Activated naive CD4-positive, alpha-beta T cell treated with anti-CD3 and anti-CD28 coated beads for 36 hours (primary cell): Measurements from ENCODE around the gene RNF208. TPM values are rescaled to one million over a fixed set of nuclear protein-coding genes. Genes with fewer than 3 reads are reported as not detected.
"Not testable (repeated sequence)": the region's sequence is repeated elsewhere in the genome, so short reads cannot be mapped to it uniquely, and the experiment has no call there.

Experiments
- CTCF ChIA-PET: fragments of 350-600 bp; sonication (Branson Sonifier 250); formaldehyde crosslinking; loops from one replicate; lab custom pipeline; 2021; ENCODE audit warnings: antibody characterized with exemption; lab: Charles Lee
- DNase-seq: peaks from one replicate; pipeline ENCODE4 v3.0.0-alpha.2; 2020
- H3K27ac Mint-ChIP-seq: one replicate; pipeline ENCODE4 v1.8.0; 2021; ENCODE audit warnings: mild to moderate bottlenecking, mixed read lengths
- H3K27me3 Mint-ChIP-seq: one replicate; pipeline ENCODE4 v1.8.0; 2021; ENCODE audit warnings: low read depth, mixed read lengths
- H3K36me3 Mint-ChIP-seq: one replicate; pipeline ENCODE4 v1.8.0; 2021; ENCODE audit warnings: low read depth, mixed read lengths
- H3K4me1 Mint-ChIP-seq: one replicate; pipeline ENCODE4 v1.8.0; 2021; ENCODE audit warnings: low read depth, mixed read lengths
- H3K4me3 Mint-ChIP-seq: one replicate; pipeline ENCODE4 v1.8.0; 2021; ENCODE audit warnings: mild to moderate bottlenecking, moderate library complexity, mixed read lengths
- H3K9me3 Mint-ChIP-seq: one replicate; pipeline ENCODE4 v1.8.0; 2021; ENCODE audit warnings: mixed read lengths
- intact Hi-C: fragments of 100-400 bp; cut with micrococcal nuclease; formaldehyde crosslinking; loops from one replicate; pipeline ENCODE4 v1.15.1; 2023
- total RNA-seq, 2 experiments: library from RNA; stranded (reverse); gene quantifications; one replicate each; pipeline ENCODE4 v1.2.3, GENCODE V29; 2021

The RNF208 gene
- total RNA-seq, 2 experiments from 2014 or later = 4.9 to 5.0 TPM

- DNase-seq = no peak
- Mint-ChIP-seq H3K27me3 (no peaks in the 10 kb centered on the region), H3K36me3 (peaks cover 24% of the 10 kb centered on the region), H3K9me3 (no peaks in the 10 kb centered on the region), H3K27ac (no peak overlapping the region), H3K4me3 (no peak overlapping the region), H3K4me1 (no peaks in the 10 kb centered on the region)
- intact Hi-C loops = no loop called here
- CTCF ChIA-PET = interaction anchor here (1.2 kb wide), 1 partner anchor 27 kb away, joined by 3 read pairs; no protein-coding TSS in a partner anchor
These were observed 41.5 kb upstream of the RNF208 start for GRCh38 chr9:137263506-137263905.

GRCh38 chr9:137262909-137263285 lies 40.9 kb upstream of the RNF208 start:
- H3K36me3 Mint-ChIP-seq = peaks cover 23% of the 10 kb centered on the region
- CTCF ChIA-PET = interaction anchor here (0.9 to 1.3 kb wide), 3 partner anchors 8 to 26 kb away, joined by 3 read pairs; no protein-coding TSS in a partner anchor
- no peaks in the 10 kb centered on the region for H3K9me3 Mint-ChIP-seq
- no peak overlapping the region for H3K4me3 Mint-ChIP-seq
- no peaks in the 10 kb centered on the region for H3K27me3 Mint-ChIP-seq
- no peak overlapping the region for H3K27ac Mint-ChIP-seq
- intact Hi-C loops = no loop called here
- no peak for DNase-seq
- no peaks in the 10 kb centered on the region for H3K4me1 Mint-ChIP-seq

GRCh38 chr9:137262173-137262908 lies 40.3 kb upstream of the RNF208 start:
- H3K36me3 Mint-ChIP-seq = peaks cover 18% of the 10 kb centered on the region
- H3K9me3 Mint-ChIP-seq, H3K27ac Mint-ChIP-seq, H3K4me3 Mint-ChIP-seq, intact Hi-C loops, H3K4me1 Mint-ChIP-seq, DNase-seq, H3K27me3 Mint-ChIP-seq: not testable (repeated sequence)
- CTCF ChIA-PET = interaction anchor here (0.9 to 1.3 kb wide), 2 partner anchors 9 to 10 kb away, joined by 3 read pairs; no protein-coding TSS in a partner anchor

DNA sequence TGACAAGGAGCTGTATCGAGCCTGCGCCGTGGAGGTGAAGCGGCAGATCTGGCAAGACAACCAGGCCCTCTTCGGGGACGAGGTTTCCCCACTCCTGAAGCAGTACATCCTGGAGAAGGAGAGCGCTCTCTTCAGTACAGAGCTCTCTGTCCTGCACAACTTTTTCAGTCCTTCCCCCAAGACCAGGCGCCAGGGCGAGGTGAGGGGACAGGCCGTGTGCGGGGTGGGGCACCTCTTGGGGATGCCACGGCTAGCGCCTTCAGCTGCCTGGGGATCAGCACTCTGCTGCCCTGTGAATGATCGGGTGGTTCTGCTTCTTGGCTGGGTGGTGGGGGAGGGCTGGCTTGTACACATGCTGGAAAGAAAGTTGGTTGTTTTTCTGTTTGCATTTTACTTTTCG lies 34.8 kb upstream of the RNF208 start:
- DNase-seq = no peak
- Mint-ChIP-seq H3K27ac (no peak overlapping the region), H3K27me3 (no peaks in the 10 kb centered on the region), H3K9me3 (no peaks in the 10 kb centered on the region), H3K4me1 (peaks cover 18% of the 10 kb centered on the region), H3K36me3 (peaks cover 12% of the 10 kb centered on the region), H3K4me3 (peak overlapping the region; percentile 85)
- CTCF ChIA-PET = interaction anchor here (0.7 to 3.1 kb wide), 3 partner anchors 20 to 161 kb away, joined by 3 to 13 read pairs (median 3); no protein-coding TSS in a partner anchor
- intact Hi-C loops = no loop called here

GRCh38 chr9:137256362-137256761 lies 34.3 kb upstream of the RNF208 start:
- no peaks in the 10 kb centered on the region for H3K9me3 Mint-ChIP-seq
- no peaks in the 10 kb centered on the region for H3K27me3 Mint-ChIP-seq
- H3K4me3 Mint-ChIP-seq = peak overlapping the region; percentile 85
- H3K4me1 Mint-ChIP-seq = peaks cover 18% of the 10 kb centered on the region
- intact Hi-C loops = no loop called here
- CTCF ChIA-PET = interaction anchor here (0.7 to 3.1 kb wide), 3 partner anchors 20 to 161 kb away, joined by 3 to 13 read pairs (median 3); no protein-coding TSS in a partner anchor
- no peak overlapping the region for H3K27ac Mint-ChIP-seq
- DNase-seq = no peak
- peaks cover 8% of the 10 kb centered on the region for H3K36me3 Mint-ChIP-seq

GRCh38 chr9:137255448-137256114 lies 33.5 kb upstream of the RNF208 start:
- CTCF ChIA-PET = interaction anchor here (1.0 to 3.1 kb wide), 3 partner anchors 19 to 221 kb away, joined by 3 to 13 read pairs (median 3); no protein-coding TSS in a partner anchor
- peak; percentile 42 for DNase-seq

DNA sequence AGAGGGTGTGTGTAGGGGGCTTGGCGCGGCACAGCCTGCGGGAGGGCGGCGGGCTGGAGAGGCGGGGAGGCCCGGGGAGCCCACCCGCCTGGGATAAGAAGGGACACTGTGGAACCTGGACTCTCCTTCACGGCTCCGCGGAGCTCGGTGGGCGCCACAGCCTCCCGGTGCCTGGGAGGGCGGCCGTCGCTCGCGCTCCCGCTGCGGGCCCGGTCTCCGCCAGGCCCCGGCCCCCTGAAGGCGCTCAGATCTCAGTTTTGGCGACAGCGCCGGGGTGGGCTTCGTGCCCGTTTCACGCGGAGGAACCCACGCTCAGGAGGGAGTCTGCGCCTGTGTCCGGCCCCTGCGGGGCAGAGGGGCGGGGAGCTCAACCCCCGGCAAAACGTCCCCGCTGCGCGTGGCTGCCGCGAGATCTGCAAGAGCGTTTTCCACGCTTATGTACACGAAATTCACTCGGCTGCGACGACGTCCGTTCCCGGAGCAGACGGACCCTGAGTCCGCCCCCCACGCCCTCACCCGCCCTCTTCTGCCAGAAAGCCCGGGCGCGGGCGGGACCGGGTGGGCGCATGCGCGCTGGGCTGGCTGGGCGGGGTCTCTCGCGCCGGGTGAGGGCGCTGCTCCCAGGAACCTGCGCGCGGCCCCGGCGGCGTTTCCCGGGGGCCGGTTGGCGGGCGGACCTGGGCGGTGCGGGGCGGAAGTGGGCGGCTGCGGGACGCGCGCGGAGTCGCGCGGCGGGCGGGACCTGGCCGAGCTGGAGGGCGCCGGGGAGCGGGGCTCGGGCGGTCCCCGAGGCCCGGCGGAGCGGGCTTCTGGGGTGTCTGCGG lies 32.8 kb upstream of the RNF208 start, which contains the start of gene NELFB:
TSS of gene NELFB (plus strand) at position 704 of the 824 bp plus-strand sequence.
- peak within 1 kb of the TSS; percentile 75 for H3K27ac Mint-ChIP-seq
- H3K36me3 Mint-ChIP-seq = peaks cover 8% of the 10 kb centered on the region
- H3K9me3 Mint-ChIP-seq = no peaks in the 10 kb centered on the region
- CTCF ChIA-PET = interaction anchor here (0.8 to 3.1 kb wide), 3 partner anchors 16 to 220 kb away, joined by 3 to 13 read pairs (median 3); no protein-coding TSS in a partner anchor
- peak; percentile 95 for DNase-seq
- H3K27me3 Mint-ChIP-seq = no peaks in the 10 kb centered on the region
- H3K4me1 Mint-ChIP-seq = peaks cover 18% of the 10 kb centered on the region
- H3K4me3 Mint-ChIP-seq = peak within 1 kb of the TSS; percentile 85
- intact Hi-C loops = loop anchor here (1.0 kb wide), 2 partner anchors 14 to 32 kb away; partner anchors contain the start of gene TUBB4B

More at GRCh38 chr9:137255448-137256114, 33.5 kb upstream of the RNF208 start:
- Mint-ChIP-seq H3K36me3 (peaks cover 8% of the 10 kb centered on the region), H3K9me3 (no peaks in the 10 kb centered on the region), H3K27ac (peak overlapping the region; percentile 75), H3K27me3 (no peaks in the 10 kb centered on the region), H3K4me3 (peak overlapping the region; percentile 85), H3K4me1 (peaks cover 18% of the 10 kb centered on the region)
- intact Hi-C loops = loop anchor here (1.0 kb wide), 2 partner anchors 14 to 32 kb away; partner anchors contain the start of gene TUBB4B

GRCh38 chr9:137253717-137254623 lies 31.9 kb upstream of the RNF208 start:
- no peaks in the 10 kb centered on the region for H3K27me3 Mint-ChIP-seq
- CTCF ChIA-PET = interaction anchor here (0.8 to 3.1 kb wide), 3 partner anchors 15 to 219 kb away, joined by 3 to 13 read pairs (median 3); no protein-coding TSS in a partner anchor
- no peaks in the 10 kb centered on the region for H3K9me3 Mint-ChIP-seq
- H3K4me1 Mint-ChIP-seq = peaks cover 18% of the 10 kb centered on the region
- intact Hi-C loops = no loop called here
- H3K4me3 Mint-ChIP-seq = peak overlapping the region; percentile 85
- no peak for DNase-seq
- no peak overlapping the region for H3K27ac Mint-ChIP-seq
- H3K36me3 Mint-ChIP-seq = peaks cover 6% of the 10 kb centered on the region

DNA sequence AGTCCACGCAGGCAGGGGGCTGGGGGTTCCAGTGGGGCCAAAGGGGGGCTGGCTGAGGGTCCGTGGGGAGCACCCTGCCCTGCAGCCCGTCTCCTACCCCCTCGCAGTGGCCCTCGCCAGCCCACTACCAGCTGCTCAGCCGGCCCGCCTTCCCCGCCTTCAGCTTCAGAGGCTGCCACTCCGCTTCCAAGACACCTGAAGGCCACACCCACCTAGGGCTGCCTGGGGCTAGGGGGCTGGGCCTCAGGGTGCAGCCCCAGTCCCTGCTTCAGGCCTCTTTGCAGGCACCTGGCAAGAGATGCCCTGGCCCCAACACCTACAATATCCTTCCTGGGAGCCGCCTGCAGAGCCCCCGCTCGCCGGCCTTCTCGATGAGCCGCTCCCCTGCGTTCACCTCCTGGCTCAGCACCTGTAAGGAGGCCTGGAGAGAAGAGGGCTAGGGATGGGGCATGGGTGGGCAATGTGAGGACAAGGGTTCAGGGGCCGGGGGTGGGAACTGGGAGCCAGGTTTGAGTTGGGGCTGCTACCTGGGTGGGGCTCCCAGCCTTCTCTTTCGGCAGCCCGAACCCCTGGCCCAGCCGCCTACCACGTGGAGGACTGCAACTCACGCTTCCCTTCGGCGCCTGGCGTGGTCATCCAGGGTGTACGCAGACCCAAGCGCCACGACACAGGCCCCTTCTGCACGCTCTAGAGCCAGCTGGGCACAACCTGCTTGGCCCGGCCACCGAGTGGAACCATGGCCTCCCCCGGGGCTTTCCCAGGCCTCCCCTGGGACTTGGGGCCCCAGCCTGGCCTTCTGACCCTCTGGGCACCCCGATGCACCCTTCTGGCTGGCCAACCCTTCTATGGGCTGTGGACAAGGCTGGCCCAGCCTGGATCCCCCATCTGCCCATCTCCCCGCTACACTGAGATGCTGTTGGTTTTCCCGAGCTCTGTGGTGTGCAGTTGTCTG lies 30.8 kb upstream of the RNF208 start:
- no peaks in the 10 kb centered on the region for H3K27me3 Mint-ChIP-seq
- H3K4me1 Mint-ChIP-seq = peaks cover 18% of the 10 kb centered on the region
- intact Hi-C loops = no loop called here
- DNase-seq = no peak
- CTCF ChIA-PET = no interaction called here
- no peak overlapping the region for H3K27ac Mint-ChIP-seq
- H3K9me3 Mint-ChIP-seq = no peaks in the 10 kb centered on the region
- no peak overlapping the region for H3K4me3 Mint-ChIP-seq
- H3K36me3 Mint-ChIP-seq = peaks cover 3% of the 10 kb centered on the region
